Measurements from ENCODE around the gene PDE4D.

Gene PDE4D

DNA sequence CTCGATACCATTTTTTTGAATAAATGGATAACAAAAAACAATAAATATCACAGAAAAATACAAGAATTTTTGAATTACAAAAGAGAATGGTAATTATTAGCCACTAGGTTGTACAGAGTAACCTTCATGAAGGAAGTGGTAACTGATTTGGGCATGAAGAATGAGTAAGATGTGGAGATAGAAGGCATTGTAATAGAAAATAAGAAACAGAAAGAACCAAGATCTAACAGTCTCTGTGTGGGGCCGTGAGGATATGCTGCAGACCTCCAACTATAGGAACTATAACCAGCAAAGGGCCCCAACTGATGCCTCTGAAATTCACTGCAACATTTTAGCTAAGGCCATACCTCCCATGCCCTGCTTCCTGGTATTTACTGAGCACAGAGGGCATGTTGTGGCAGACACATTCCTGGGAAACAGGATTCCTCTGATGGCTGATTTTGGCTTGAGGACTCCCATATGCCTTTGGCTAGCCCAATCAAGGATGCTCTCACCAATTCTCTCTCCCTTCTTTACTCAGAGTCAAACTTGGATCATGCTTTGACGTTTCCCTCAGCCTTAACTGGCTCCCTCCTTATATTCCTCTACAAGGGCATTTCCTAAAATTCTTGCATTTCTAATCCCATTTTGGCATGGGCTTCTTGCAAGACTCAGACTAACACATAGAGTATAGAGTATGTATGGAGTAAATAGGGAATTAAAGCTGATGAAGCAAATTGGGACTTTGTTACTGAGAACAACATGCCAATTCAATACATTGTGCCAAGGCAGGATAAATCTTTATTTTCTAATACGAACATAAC lies 208.9 kb downstream of the PDE4D start:
- no peak overlapping the region for H3K4me3 ChIP-seq
- H3K27ac ChIP-seq = no peak overlapping the region
- DNase-seq (ENCODE audit: low spot score) = no peak
- TF ChIP-seq, protein P1, sequence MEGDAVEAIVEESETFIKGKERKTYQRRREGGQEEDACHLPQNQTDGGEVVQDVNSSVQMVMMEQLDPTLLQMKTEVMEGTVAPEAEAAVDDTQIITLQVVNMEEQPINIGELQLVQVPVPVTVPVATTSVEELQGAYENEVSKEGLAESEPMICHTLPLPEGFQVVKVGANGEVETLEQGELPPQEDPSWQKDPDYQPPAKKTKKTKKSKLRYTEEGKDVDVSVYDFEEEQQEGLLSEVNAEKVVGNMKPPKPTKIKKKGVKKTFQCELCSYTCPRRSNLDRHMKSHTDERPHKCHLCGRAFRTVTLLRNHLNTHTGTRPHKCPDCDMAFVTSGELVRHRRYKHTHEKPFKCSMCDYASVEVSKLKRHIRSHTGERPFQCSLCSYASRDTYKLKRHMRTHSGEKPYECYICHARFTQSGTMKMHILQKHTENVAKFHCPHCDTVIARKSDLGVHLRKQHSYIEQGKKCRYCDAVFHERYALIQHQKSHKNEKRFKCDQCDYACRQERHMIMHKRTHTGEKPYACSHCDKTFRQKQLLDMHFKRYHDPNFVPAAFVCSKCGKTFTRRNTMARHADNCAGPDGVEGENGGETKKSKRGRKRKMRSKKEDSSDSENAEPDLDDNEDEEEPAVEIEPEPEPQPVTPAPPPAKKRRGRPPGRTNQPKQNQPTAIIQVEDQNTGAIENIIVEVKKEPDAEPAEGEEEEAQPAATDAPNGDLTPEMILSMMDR (IDR thresholded peaks at IDR 0.05) = no peak

DNA sequence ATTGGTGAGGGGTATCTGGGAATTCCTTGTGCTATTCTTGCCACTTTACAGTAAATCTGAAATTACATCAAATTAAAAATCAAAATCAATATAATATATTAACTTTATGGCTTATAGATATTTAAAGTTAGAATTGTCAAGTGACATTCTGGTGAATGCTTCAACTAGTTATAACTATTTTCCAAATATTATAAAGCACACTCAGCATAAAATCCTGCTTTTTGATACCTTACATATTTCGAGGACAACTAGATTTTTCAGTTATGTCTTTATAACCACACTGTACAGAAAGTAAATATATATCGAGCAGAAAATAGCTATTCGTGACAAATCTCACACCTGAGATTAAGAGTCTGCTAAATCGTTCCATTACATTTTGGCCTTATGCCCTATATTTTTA lies 210.2 kb downstream of the PDE4D start:
- DNase-seq (ENCODE audit: low spot score) = no peak
- Histone ChIP-seq H3K27ac (no peak overlapping the region), H3K4me3 (no peak overlapping the region)
- TF ChIP-seq, protein P1 (IDR thresholded peaks at IDR 0.05) = no peak

DNA sequence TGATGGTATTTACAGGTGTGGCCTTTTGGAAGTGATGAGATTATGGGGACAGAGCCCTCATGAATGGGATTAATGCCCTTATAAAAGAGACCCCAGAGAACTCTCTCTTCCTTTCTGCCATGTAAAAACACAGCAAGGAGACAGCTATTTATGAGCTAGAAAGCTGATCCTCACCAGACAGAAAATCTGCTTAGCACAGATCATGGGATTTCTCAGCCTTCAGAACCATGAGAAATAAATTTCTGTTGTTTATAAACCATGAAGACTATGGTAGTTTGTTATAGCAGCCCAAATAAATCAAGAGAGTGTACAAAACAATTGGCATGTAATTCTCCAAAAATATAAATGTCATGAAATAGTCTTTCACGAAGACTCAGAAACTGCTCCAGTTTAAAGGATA lies 211.0 kb downstream of the PDE4D start:
- TF ChIP-seq, protein P1 (IDR thresholded peaks at IDR 0.05) = no peak
- Histone ChIP-seq H3K4me3 (no peak overlapping the region), H3K27ac (no peak overlapping the region)
- no peak for DNase-seq (ENCODE audit: low spot score)

DNA sequence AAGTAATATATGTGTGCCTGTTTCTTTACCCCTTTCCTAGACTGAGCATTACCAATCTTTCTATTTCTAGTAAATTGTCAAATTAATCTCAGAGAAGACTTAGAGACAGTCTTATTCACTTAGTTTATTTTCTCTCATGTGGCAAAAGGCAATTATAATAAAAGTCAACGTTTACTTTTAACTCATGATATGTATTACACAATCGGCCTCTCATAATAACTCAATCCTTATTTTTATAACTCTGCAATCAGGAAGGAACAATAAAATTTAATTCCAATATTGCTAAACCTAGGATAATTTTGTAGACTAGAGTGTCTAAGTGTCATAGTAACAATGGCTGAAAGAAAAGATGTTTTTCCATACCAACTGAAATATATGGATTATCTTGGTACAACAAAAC lies 214.6 kb downstream of the PDE4D start:
- TF ChIP-seq, protein P1 (IDR thresholded peaks at IDR 0.05) = no peak
- no peak overlapping the region for H3K27ac ChIP-seq

DNA sequence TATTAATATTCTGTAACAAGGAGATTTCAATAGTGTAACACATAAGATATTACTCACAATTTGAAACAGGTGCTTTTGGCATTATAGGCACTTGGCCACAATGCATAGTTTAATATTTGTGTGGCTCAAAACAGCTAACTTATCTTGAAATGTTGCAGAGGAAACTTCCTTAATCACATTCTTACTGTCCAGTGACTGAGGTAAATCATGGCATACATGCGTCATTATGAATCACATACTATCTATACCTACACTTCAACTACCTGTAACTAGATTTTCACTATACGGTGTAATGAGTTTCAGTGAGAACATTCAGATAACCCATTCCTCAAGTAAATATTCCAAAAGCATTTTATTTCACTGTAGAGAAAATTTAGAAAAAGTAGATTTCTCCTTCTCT lies 218.8 kb downstream of the PDE4D start:
- Histone ChIP-seq H3K4me3 (no peak overlapping the region), H3K27ac (no peak overlapping the region)
- TF ChIP-seq, protein P1 (IDR thresholded peaks at IDR 0.05) = no peak
- no peak for DNase-seq (ENCODE audit: low spot score)

More for the DNA sequence above, 214.6 kb downstream of the PDE4D start:
- DNase-seq (ENCODE audit: low spot score) = no peak
- H3K4me3 ChIP-seq = no peak overlapping the region

DNA sequence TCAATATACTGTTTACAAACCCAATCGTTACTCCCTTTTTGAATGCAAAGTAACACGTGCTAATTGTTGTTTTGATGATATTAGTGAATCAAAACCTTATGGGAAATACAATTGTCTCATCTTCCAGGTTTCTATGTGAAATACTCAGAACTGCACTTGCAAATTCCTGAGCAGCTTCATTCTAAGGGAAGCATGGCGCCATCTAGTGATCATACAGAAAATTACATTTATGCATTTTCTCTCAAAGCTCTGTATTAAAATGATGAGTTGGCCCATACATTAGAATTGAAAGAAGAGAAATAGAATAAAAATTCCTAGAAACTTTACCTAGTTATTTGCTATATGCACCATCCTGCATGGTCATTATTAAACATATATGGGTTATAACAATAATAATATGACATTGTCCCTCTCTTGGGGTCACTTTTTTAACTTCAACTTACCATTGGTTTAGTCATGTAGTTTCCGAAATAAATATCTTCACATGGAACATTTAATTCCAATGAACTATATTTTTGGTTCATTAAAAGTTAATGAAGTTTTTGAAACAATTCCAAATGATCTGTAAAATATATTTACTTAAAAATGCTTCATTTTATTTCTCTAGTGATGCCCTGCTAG lies 220.0 kb downstream of the PDE4D start:
- Histone ChIP-seq H3K4me3 (no peak overlapping the region), H3K27ac (no peak overlapping the region)
- TF ChIP-seq, protein P1 (IDR thresholded peaks at IDR 0.05) = peak; percentile 58
- no peak for DNase-seq (ENCODE audit: low spot score)
